Transverse colon (tissue), 4 donors: ENCODE data around the gene MKLN1.

Experiments
- EP300 ChIP-seq: sonication (generic); formaldehyde crosslinking; IDR thresholded peaks from one replicate; pipeline ENCODE4 v1.6.1; 2017; ENCODE audit warnings: antibody characterized with exemption, low read depth
- POLR2A ChIP-seq: fragments of 450-650 bp; IDR thresholded peaks from one replicate; pipeline ENCODE4 v1.6.1; 2016; ENCODE audit warnings: antibody characterized with exemption, mild to moderate bottlenecking, moderate library complexity
- POLR2AphosphoS5 ChIP-seq, 3 donors: sonication (generic); formaldehyde crosslinking; IDR thresholded peaks; one replicate each; pipeline ENCODE4 v1.6.1; 2016; ENCODE audit warnings: antibody characterized with exemption in 3 of 3
- TF ChIP-seq, protein P1 (sequence below), 5 experiments: fragments of 200-600 bp in 3 of 5; fragments of 450-650 bp in 2 of 5; sonication (generic) in 3 of 5; IDR thresholded peaks; 1 replicate in 2 of 5; 2 replicates in 3 of 5; pipeline ENCODE4 v1.5.1; 2016 to 2017; ENCODE audit warnings: antibody characterized with exemption in 5 of 5, inconsistent platforms in 3 of 5, mild to moderate bottlenecking in 2 of 5, moderate library complexity in 1 of 5

DNA sequence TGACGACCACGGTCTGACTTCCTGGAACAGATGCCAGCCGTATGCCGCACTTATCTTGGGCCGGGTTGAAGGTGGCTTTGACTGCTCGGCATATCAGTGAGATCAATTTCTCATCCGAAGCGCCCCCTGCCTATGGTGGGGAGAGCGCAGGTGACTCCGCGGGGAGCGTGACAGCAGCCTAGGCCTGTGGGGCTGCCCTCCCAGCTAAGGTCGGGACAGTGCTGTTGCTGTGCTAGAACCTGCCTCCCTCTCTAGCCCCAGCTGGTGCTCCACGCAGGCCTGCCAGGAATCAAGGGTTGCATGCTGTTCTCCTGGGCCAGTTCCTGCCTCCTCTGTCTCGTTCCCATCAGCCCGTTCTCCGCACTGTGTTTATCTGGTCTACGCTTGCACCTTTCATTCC is 178.9 kb downstream of the MKLN1 start:
- no peak for TF ChIP-seq EP300
- TF ChIP-seq POLR2A: no peak
- TF ChIP-seq, protein P1, sequence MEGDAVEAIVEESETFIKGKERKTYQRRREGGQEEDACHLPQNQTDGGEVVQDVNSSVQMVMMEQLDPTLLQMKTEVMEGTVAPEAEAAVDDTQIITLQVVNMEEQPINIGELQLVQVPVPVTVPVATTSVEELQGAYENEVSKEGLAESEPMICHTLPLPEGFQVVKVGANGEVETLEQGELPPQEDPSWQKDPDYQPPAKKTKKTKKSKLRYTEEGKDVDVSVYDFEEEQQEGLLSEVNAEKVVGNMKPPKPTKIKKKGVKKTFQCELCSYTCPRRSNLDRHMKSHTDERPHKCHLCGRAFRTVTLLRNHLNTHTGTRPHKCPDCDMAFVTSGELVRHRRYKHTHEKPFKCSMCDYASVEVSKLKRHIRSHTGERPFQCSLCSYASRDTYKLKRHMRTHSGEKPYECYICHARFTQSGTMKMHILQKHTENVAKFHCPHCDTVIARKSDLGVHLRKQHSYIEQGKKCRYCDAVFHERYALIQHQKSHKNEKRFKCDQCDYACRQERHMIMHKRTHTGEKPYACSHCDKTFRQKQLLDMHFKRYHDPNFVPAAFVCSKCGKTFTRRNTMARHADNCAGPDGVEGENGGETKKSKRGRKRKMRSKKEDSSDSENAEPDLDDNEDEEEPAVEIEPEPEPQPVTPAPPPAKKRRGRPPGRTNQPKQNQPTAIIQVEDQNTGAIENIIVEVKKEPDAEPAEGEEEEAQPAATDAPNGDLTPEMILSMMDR (IDR thresholded peaks at IDR 0.05): no peak
- TF ChIP-seq POLR2AphosphoS5 (IDR thresholded peaks at IDR 0.05): no peak
